Forelimb muscle (tissue), 1 donor: ENCODE measurements around the gene GCM1. TPM values are rescaled to one million over a fixed set of nuclear protein-coding genes. Genes with fewer than 3 reads are reported as not detected.

ENCODE experiments used
- DNase-seq: peaks from one replicate; pipeline ENCODE4 v3.0.0-alpha.2; 2013; ENCODE audit warnings: low read depth
- polyA plus RNA-seq: library from polyadenylated mRNA; unstranded; fragments of 120-200 nt; gene quantifications from one replicate; pipeline ENCODE4 v1.2.1, GENCODE V29; 2013; ENCODE audit not compliant: insufficient read length

Gene GCM1
- polyA plus RNA-seq, 1 donor = not detected

- no peak for DNase-seq
These were observed 3.0 kb upstream of the GCM1 start for GRCh38 chr6:53151676-53152075.

GRCh38 chr6:53144802-53145201, 3.8 kb downstream of the GCM1 start:
- no peak for DNase-seq

GRCh38 chr6:53143710-53144109, 4.9 kb downstream of the GCM1 start:
- no peak for DNase-seq

GRCh38 chr6:53142810-53143209, 5.8 kb downstream of the GCM1 start:
- no peak for DNase-seq

GRCh38 chr6:53139841-53140413, 8.7 kb downstream of the GCM1 start:
- no peak for DNase-seq

- DNase-seq = no peak
These were observed 12.5 kb downstream of the GCM1 start for GRCh38 chr6:53136000-53136609.

GRCh38 chr6:53134601-53135235, 13.9 kb downstream of the GCM1 start:
- no peak for DNase-seq

GRCh38 chr6:53133961-53134360, 14.7 kb downstream of the GCM1 start:
- no peak for DNase-seq

- no peak for DNase-seq
These were observed 17.9 kb downstream of the GCM1 start for GRCh38 chr6:53130569-53131290.

- DNase-seq = no peak
These were observed 19.8 kb downstream of the GCM1 start for GRCh38 chr6:53128842-53129241.

- DNase-seq = no peak
These were observed 23.4 kb downstream of the GCM1 start for GRCh38 chr6:53125276-53125675.

GRCh38 chr6:53124131-53124800, 24.4 kb downstream of the GCM1 start:
- DNase-seq = no peak

GRCh38 chr6:53119772-53120409, 28.8 kb downstream of the GCM1 start:
- DNase-seq = peak; percentile 11

GRCh38 chr6:53119349-53119748, 29.3 kb downstream of the GCM1 start:
- peak; percentile 4 for DNase-seq

GRCh38 chr6:53115741-53116140, 32.9 kb downstream of the GCM1 start:
- DNase-seq = no peak

GRCh38 chr6:53115113-53115512, 33.5 kb downstream of the GCM1 start:
- no peak for DNase-seq

- no peak for DNase-seq
These were observed 34.9 kb downstream of the GCM1 start for GRCh38 chr6:53113742-53114141.

- DNase-seq = no peak
These were observed 35.8 kb downstream of the GCM1 start for GRCh38 chr6:53112871-53113270.

- DNase-seq = no peak
These were observed 36.2 kb downstream of the GCM1 start for GRCh38 chr6:53112404-53112803.

- no peak for DNase-seq
These were observed 36.8 kb downstream of the GCM1 start for GRCh38 chr6:53111865-53112264.

- no peak for DNase-seq
These were observed 39.0 kb downstream of the GCM1 start for GRCh38 chr6:53109612-53110011.

- DNase-seq = no peak
These were observed 41.5 kb downstream of the GCM1 start for GRCh38 chr6:53107091-53107490.
